Peyer's patch (tissue), 4 donors: ENCODE results near the gene GPR146. TPM values are rescaled to one million over a fixed set of nuclear protein-coding genes. Genes with fewer than 3 reads are reported as not detected.

ENCODE experiments used
- DNase-seq, 3 donors: peaks; one replicate each; pipeline ENCODE4 v3.0.0-alpha.2; 2017 to 2019
- H3K27ac ChIP-seq, 4 donors: fragments of 200-600 bp; sonication (generic); one replicate each; pipeline ENCODE4 v1.5.1; 2016 to 2019
- H3K27me3 ChIP-seq, 2 donors: fragments of 200-600 bp; sonication (generic); one replicate each; pipeline ENCODE4 v1.5.1; 2019
- H3K36me3 ChIP-seq, 3 donors: fragments of 200-600 bp; sonication (generic); one replicate each; pipeline ENCODE4 v1.5.1; 2016 to 2019
- H3K4me1 ChIP-seq, 4 donors: fragments of 200-600 bp; sonication (generic); one replicate each; pipeline ENCODE4 v1.5.1; 2016 to 2019
- H3K4me3 ChIP-seq, 4 donors: fragments of 200-600 bp; sonication (generic); 1 replicate in 3 of 4; 2 replicates in 1 of 4; pipeline ENCODE4 v1.5.1; 2016 to 2019; ENCODE audit warnings: mild to moderate bottlenecking in 1 of 4
- H3K9me3 ChIP-seq, 4 donors: fragments of 200-600 bp; sonication (generic); one replicate each; pipeline ENCODE4 v1.5.1; 2016 to 2019; ENCODE audit warnings: mild to moderate bottlenecking in 1 of 4
- CTCF ChIP-seq, 6 experiments: fragments of 450-650 bp in 4 of 6; fragments of 200-600 bp in 2 of 6; sonication (generic) in 1 of 6; IDR thresholded peaks; one replicate each; pipeline ENCODE4 v1.5.1; 2017 to 2019; ENCODE audit warnings: antibody characterized with exemption in 6 of 6, mild to moderate bottlenecking in 3 of 6, moderate library complexity in 1 of 6
- POLR2A ChIP-seq, 2 donors: fragments of 450-650 bp; IDR thresholded peaks; one replicate each; pipeline ENCODE4 v1.5.1; 2017; ENCODE audit warnings: antibody characterized with exemption in 2 of 2, mild to moderate bottlenecking in 2 of 2, moderate library complexity in 2 of 2
- total RNA-seq, 4 donors: library from RNA; depleted of rRNA; stranded (reverse); fragments of >200 nt; gene quantifications; one replicate each; pipeline ENCODE4 v1.1.0, GENCODE V29; 2016

Gene GPR146
- total RNA-seq, 4 donors from 2014 or later: 1.4 to 13.2 (median 4.4) TPM

- H3K27me3 ChIP-seq: no peaks in the 10 kb centered on the region
- no peak overlapping the region for H3K27ac ChIP-seq
- no peaks in the 10 kb centered on the region for H3K36me3 ChIP-seq
- peaks cover 0 to 9% (median 2%) of the 10 kb centered on the region in 4 donors for H3K4me1 ChIP-seq
- no peak for TF ChIP-seq POLR2A (IDR thresholded peaks at IDR 0.05)
- TF ChIP-seq CTCF (IDR thresholded peaks at IDR 0.05): no peak
- no peak for DNase-seq
- no peak overlapping the region for H3K4me3 ChIP-seq
- no peaks in the 10 kb centered on the region for H3K9me3 ChIP-seq
These were observed 47.9 kb downstream of the GPR146 start for GRCh38 chr7:1092161-1092632.

GRCh38 chr7:1092806-1093501 is 48.6 kb downstream of the GPR146 start:
- H3K9me3 ChIP-seq: no peaks in the 10 kb centered on the region
- no peak for DNase-seq
- no peaks in the 10 kb centered on the region for H3K36me3 ChIP-seq
- no peak overlapping the region for H3K27ac ChIP-seq
- no peaks in the 10 kb centered on the region for H3K27me3 ChIP-seq
- no peak for TF ChIP-seq CTCF (IDR thresholded peaks at IDR 0.05)
- TF ChIP-seq POLR2A (IDR thresholded peaks at IDR 0.05): no peak
- no peak overlapping the region for H3K4me3 ChIP-seq
- H3K4me1 ChIP-seq: peaks cover 0 to 1% (median 0%) of the 10 kb centered on the region in 4 donors

GRCh38 chr7:1093502-1093843 is 49.1 kb downstream of the GPR146 start:
- H3K4me1 ChIP-seq: no peaks in the 10 kb centered on the region
- H3K27me3 ChIP-seq: no peaks in the 10 kb centered on the region
- TF ChIP-seq CTCF (IDR thresholded peaks at IDR 0.05) (no peak), POLR2A (IDR thresholded peaks at IDR 0.05) (no peak)
- H3K27ac ChIP-seq: no peak overlapping the region
- no peak for DNase-seq
- no peaks in the 10 kb centered on the region for H3K36me3 ChIP-seq
- no peaks in the 10 kb centered on the region for H3K9me3 ChIP-seq
- H3K4me3 ChIP-seq: no peak overlapping the region

GRCh38 chr7:1093916-1094508 is 49.7 kb downstream of the GPR146 start:
- H3K9me3 ChIP-seq: no peaks in the 10 kb centered on the region
- no peaks in the 10 kb centered on the region for H3K36me3 ChIP-seq
- no peak overlapping the region for H3K4me3 ChIP-seq
- no peak overlapping the region for H3K27ac ChIP-seq
- H3K27me3 ChIP-seq: no peaks in the 10 kb centered on the region
- no peaks in the 10 kb centered on the region for H3K4me1 ChIP-seq
- TF ChIP-seq CTCF (IDR thresholded peaks at IDR 0.05) (no peak), POLR2A (IDR thresholded peaks at IDR 0.05) (no peak)
- DNase-seq: no peak

- Histone ChIP-seq H3K36me3 (no peaks in the 10 kb centered on the region), H3K27ac (no peak overlapping the region)
- DNase-seq: no peak
These were observed 50.5 kb downstream of the GPR146 start for GRCh38 chr7:1094870-1095269.

More at GRCh38 chr7:1094870-1095269, 50.5 kb downstream of the GPR146 start:
- no peaks in the 10 kb centered on the region for H3K4me1 ChIP-seq
- no peaks in the 10 kb centered on the region for H3K9me3 ChIP-seq
- TF ChIP-seq POLR2A (IDR thresholded peaks at IDR 0.05) (no peak), CTCF (IDR thresholded peaks at IDR 0.05) (no peak)
- no peaks in the 10 kb centered on the region for H3K27me3 ChIP-seq
- H3K4me3 ChIP-seq: no peak overlapping the region
